Dermis microvascular lymphatic vessel endothelial cell (primary cell): ENCODE data around the gene PLCB2. TPM values are rescaled to one million over a fixed set of nuclear protein-coding genes. Genes with fewer than 3 reads are reported as not detected.

Experiments
- DNase-seq, 2 donors: peaks; one replicate each; pipeline versions ENCODE4 v3.0.0 to v3.0.0-alpha.2; 2010; ENCODE audit warnings: low read depth in 2 of 2
- total RNA-seq: library from RNA; depleted of rRNA; stranded (reverse); fragments of >200 nt; gene quantifications from 2 replicates; pipeline ENCODE4 v1.2.1, GENCODE V29; 2014

The PLCB2 gene
- total RNA-seq, 1 donor from 2014 or later, result not detected

GRCh38 chr15:40273428-40273827 lies 34.3 kb downstream of the PLCB2 start:
- no peak for DNase-seq

- peak in 1 of 2 donors; percentile 21 for DNase-seq
Measured at GRCh38 chr15:40272485-40273056, 35.2 kb downstream of the PLCB2 start.

- DNase-seq, result no peak
Measured at GRCh38 chr15:40271685-40272484, 35.9 kb downstream of the PLCB2 start.

GRCh38 chr15:40270246-40270995 lies 37.3 kb downstream of the PLCB2 start:
- no peak for DNase-seq

GRCh38 chr15:40269604-40270003 lies 38.1 kb downstream of the PLCB2 start:
- no peak for DNase-seq

- DNase-seq, result no peak
Measured at GRCh38 chr15:40267670-40268069, 40.1 kb downstream of the PLCB2 start.

GRCh38 chr15:40266828-40267304 lies 40.9 kb downstream of the PLCB2 start:
- DNase-seq, result peak; percentile 30 to 96

GRCh38 chr15:40265875-40266274 lies 41.9 kb downstream of the PLCB2 start:
- no peak for DNase-seq

- no peak for DNase-seq
Measured at GRCh38 chr15:40265355-40265754, 42.4 kb downstream of the PLCB2 start.

GRCh38 chr15:40264321-40265153 lies 43.2 kb downstream of the PLCB2 start:
- DNase-seq, result no peak

GRCh38 chr15:40263024-40263754 lies 44.5 kb downstream of the PLCB2 start:
- DNase-seq, result no peak

- no peak for DNase-seq
Measured at GRCh38 chr15:40259021-40259420, 48.7 kb downstream of the PLCB2 start.

- DNase-seq, result no peak
Measured at GRCh38 chr15:40258544-40258943, 49.2 kb downstream of the PLCB2 start.

GRCh38 chr15:40257656-40258450 lies 49.9 kb downstream of the PLCB2 start:
- DNase-seq, result no peak

- peak in 1 of 2 donors; percentile 17 for DNase-seq
Measured at GRCh38 chr15:40256638-40257235, 51.0 kb downstream of the PLCB2 start.

- DNase-seq, result no peak
Measured at GRCh38 chr15:40255033-40255432, 52.7 kb downstream of the PLCB2 start.

- DNase-seq, result no peak
Measured at GRCh38 chr15:40254452-40254851, 53.3 kb downstream of the PLCB2 start.

GRCh38 chr15:40253167-40253790 lies 54.5 kb downstream of the PLCB2 start:
- DNase-seq, result no peak
